Daoy (cell line): ENCODE data around the gene CPE. TPM values are rescaled to one million over a fixed set of nuclear protein-coding genes. Genes with fewer than 3 reads are reported as not detected.
"Not testable (repeated sequence)": the region's sequence is repeated elsewhere in the genome, so short reads cannot be mapped to it uniquely, and the experiment has no call there.

ENCODE experiments used
- DNase-seq: peaks from one replicate; pipeline ENCODE4 v3.0.0-alpha.2; 2015; ENCODE audit warnings: low read depth
- total RNA-seq: library from RNA; depleted of rRNA; stranded (reverse); fragments of >200 nt; shearing (Covaris generic); gene quantifications from 2 replicates; pipeline ENCODE4 v1.2.3, GENCODE V29; 2014; rRNA removed

CPE gene
- total RNA-seq = 9.8 and 10.2 TPM in 2 replicates

DNA sequence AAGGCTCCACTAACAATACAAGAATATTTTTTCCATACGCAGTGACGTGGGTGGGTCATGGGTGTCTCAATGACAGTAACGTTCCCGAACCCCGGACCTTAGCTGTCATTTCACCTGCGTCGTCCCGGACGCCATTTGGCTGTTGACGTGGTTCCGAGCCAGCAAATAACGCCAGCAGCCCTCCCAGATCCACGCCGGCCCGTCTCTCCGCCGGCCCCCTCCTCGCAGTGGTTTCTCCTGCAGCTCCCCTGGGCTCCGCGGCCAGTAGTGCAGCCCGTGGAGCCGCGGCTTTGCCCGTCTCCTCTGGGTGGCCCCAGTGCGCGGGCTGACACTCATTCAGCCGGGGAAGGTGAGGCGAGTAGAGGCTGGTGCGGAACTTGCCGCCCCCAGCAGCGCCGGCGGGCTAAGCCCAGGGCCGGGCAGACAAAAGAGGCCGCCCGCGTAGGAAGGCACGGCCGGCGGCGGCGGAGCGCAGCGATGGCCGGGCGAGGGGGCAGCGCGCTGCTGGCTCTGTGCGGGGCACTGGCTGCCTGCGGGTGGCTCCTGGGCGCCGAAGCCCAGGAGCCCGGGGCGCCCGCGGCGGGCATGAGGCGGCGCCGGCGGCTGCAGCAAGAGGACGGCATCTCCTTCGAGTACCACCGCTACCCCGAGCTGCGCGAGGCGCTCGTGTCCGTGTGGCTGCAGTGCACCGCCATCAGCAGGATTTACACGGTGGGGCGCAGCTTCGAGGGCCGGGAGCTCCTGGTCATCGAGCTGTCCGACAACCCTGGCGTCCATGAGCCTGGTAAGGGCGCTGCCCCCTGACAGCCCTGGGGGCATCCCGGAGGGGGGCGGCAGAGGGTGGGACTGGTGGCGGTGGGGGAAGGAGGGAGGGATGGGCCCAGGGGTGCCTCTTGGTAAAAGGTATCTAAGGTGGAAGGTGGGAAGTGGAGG is at the start of gene CPE:
TSS of gene CPE (plus strand) at position 264 of the 933 bp plus-strand sequence. CDS start at position 478, 214 bp downstream.
- DNase-seq = peak; percentile 74

- DNase-seq = no peak
These were observed 48.7 kb upstream of the CPE start for GRCh38 chr4:165330071-165330470.

DNA sequence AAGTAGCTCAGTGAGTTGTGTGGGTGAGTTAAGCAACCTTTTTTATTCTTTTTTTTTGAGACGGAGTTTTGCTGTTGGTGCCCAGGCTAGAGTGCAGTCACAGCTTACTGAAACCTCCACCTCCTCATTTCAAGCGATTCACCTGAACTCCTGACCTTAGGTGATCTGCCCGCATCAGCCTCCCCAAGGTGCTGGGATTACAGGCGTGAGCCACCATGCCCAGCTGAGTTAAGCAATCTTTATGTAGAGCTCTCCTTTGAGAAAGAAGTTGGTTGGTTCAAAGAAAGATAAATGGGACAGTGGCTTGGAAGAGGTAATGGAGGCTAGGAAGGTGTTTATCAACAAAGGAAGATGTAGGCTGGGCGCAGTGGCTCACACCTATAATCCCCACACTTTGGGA is 48.1 kb upstream of the CPE start:
- DNase-seq = no peak

DNA sequence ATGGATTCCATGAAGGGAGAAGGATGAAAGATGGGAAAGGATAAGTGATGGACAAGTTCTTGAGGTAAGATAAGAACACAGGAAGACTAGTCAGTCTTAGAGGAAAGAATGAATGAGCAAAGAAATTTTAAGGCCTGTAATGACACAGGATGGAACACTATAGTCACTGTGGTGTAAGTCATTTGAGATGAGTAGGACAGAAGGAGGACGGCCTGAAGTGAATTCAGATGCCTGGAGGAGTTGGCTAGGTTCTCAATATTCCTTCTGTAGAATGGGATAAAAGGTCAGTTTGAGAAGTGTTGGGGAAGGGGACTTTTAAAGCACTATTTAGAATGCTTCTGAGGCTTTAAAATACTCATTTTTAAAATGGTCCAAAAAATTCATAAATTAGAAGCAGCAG is 47.4 kb upstream of the CPE start:
- no peak for DNase-seq

GRCh38 chr4:165331823-165332222 is 47.0 kb upstream of the CPE start:
- no peak for DNase-seq

- no peak for DNase-seq
These were observed 46.3 kb upstream of the CPE start for GRCh38 chr4:165332502-165332901.

DNA sequence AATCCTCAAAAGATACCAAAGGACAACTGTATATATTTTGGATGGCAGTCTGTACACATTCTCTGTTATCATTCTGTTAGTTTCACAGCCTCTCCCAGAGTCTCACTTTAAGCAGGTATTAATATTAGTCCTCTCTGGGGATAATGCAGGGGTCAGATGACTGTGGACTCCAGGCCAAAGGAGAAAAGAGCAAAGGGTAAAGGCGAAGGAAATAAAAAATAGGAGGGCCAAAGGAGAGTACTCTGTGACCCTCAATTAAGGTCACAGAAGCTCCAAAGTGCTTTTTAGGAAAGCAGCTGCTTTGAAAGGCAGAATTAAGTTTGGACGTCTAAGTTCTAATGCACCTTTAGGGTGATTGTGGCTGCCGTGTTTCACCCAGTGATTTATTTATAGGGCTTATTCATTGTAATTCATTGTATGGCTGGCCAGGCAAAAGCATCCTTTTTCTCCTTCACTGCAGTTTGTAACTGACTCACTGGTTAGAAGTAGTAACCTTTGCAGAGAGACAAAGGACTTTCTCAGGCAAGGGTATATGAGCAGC is 43.6 kb upstream of the CPE start:
- no peak for DNase-seq

DNA sequence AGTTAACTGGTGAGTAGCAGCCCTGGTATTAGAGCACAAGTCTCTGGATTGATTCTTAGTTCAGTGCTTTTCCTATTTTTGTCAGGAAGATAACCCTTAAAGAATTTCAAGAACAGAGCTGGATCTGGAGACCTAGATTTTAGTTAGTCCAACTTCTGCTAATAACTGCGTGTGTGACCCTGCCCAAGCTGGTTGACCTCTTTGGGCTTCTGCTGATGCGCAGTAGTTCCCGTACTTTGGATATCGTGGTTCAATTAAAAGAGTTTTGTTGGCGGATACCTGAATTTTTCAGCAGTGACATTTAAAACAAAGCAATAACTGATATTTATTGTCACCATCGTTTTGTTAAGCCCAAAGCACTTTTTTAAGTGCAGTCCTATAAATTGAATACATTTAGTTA is 42.1 kb upstream of the CPE start:
- DNase-seq = no peak

DNA sequence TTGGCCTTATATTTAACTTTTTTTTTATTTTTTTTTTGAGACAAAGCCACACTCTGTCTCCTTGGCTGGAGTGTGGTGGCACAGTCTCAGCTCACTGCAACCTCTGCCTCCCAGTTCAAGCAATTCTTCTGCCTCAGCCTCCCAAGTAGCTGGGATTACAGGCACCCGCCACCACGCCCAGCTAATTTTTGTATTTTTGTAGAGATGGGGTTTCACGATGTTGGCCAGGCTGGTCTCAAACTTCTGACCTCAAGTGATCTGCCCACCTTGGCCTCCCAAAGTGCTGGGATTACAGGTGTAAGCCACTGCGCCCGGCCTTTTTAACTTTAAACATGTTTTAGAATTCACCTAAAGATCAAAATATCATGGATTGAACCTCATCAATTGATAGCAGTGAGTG is 36.5 kb upstream of the CPE start:
- not testable (repeated sequence) for DNase-seq

DNA sequence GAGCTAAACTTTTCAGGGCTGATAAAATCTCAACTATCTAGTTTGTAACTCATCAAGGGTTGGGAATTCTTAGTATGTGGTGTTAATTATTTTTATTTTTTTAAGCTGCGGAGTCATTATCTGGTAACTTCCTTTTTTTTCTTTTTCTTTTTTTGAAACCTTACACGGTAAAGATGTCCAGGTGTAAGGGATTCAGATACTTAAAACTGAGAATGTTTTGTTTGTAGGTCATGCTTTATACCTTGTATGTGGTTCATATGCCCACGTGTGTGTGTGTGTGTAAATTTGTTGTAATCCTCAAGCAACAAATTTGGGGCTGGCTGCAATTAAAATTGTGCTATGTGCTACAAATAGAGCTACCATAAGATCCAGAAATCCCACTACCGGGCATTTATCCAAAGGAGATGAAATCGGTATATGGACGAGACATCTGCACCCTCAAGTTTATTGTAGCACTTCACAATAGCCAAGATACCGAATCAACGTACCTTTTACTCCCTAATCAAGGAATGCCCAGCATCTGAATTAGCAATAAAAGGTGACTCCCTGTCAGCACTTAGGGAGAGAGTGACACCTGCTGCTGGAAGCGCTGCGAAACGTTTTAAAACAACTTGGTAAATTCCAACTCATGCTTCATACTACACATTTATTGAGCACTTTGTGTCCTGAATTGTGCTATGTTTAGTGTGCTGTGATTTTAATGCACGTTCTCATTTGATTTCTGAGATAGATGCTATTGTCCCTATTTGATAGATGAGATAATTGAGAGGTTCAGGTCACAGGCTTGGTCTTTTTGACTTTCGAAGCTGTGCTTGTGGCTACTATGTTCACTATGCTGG is 35.2 kb upstream of the CPE start:
- no peak for DNase-seq

DNA sequence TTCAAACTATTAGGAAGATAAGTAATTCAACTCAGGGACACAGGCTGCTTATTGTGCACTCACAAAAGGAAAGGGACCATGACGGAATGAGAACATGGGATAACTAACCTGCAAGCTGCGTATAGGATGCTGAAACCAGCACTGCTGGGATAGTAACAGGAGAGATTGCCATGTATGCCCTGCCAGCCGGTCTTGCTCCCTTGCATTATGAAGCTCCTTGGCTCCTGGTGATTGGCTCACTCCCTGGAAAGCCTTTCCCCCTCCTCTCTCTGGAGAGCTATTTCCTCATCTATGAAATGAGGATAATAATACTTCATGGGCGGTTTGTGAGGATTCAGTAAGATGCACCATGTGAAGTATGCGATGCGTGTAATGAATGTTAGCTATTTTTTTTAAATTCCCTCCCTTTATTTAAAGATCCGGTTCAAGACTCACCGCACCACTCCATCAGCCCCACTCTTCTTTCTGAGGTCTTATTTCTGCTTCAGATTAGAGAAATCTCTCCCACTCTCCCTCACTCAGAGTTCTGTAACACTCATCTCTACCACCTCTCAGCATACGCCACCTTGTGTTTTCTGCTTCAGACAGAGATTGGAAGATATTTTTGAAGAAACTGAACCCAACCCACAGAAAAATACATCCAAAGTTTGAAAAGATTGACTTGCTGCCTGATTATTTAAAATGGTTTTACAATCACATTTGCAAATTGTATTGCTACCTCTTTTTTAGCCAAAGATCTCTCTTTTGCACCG is 33.0 kb upstream of the CPE start:
- DNase-seq = no peak

DNA sequence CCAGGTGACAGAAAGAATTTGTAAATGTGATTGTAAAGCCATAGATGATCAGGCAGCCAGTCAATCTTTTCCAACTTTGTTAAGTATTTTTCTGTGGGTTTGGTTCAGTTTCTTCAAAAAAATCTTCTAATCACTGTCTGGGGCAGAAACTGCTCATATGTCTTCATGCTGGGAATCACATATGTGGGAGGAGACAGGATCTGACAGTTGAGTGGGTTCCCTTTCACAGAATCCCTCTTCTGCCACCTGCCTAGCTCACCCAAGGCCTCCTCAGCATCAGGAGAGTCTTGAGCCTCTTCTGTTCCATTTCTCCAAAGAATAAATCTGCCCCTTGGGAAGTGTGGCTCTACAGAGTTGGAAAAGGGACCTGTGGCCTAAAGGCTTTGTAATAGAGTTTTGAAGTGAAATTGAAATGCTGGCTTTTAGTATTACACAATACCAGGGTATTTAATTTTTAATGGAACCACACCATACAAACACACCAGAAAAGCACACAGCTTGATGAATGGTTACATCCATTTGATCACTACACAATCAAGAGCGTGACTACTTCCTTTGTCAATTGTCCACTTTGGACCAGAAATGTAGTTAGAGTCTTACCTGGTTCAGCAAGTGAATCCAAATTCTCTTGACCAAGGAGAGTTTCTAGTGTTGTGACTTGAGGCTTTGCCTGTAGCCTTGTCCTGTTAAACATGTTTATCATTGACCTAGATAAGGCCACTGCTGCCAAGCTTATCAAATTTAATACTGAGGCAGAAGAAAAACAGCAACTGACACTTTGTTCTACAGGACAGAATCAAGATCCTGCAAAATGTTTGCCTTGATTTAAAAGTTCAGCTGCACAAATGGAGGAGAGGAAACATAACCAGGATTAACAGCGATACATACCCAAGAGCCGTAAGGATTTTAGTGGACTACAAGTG is 30.9 kb upstream of the CPE start:
- DNase-seq = no peak

- no peak for DNase-seq
These were observed 27.3 kb upstream of the CPE start for GRCh38 chr4:165351359-165352130.

DNA sequence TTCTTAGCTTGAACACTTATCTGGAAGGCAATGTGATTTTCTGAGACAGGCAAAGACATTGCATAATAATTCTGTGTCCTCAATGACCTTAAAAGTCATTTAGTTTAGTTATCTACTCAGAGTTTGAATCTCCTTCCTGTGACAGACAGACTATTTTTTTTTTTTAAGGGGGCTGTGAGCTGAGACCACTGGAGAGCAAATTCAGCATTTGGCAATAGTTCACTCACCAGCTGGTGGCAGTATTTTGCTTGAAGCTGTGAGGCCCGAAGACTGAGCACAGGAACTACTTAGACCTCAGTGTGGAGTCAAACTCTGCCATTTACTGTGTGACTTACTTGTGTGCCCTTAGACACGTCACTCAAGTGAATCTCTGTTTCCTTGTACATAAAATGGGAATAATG is 22.9 kb upstream of the CPE start:
- DNase-seq = no peak

DNA sequence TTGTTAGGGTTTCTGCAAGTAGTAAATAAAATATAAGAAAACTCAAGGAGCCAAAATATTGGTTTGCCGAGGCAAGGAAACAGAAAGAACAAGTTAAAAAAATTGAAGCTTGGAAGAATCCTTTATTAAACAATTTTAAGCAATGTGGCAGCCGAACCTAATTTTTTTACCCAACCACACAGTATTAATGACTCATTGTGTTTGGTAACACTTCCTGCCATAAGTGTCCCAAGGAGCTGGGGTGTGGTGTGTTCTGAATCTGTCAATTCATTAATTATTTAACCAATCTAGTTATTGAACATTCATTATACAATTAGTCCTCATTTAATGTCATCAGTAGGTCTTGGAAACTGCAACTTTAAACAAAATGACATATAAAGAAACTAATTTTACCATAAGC is 19.3 kb upstream of the CPE start:
- no peak for DNase-seq

- peak; percentile 5 for DNase-seq
These were observed 18.6 kb upstream of the CPE start for GRCh38 chr4:165360041-165360695.

- DNase-seq = no peak
These were observed 17.7 kb upstream of the CPE start for GRCh38 chr4:165360985-165361670.

- DNase-seq = no peak
These were observed 17.0 kb upstream of the CPE start for GRCh38 chr4:165361810-165362209.
